Effector memory CD4-positive, alpha-beta T cell (primary cell): Measurements from ENCODE around the gene MSLN.

Experiments
- DNase-seq, 3 donors: peaks; one replicate each; pipeline ENCODE4 v3.0.0-alpha.2; 2020
- H3K27ac ChIP-seq: 2 replicates; pipeline ENCODE4 v1.7.0; 2013; ENCODE audit warnings: mild to moderate bottlenecking, low read length, moderate library complexity; ENCODE audit not compliant: insufficient read depth, poor library complexity, severe bottlenecking
- H3K27me3 ChIP-seq: replicated peaks from 2 replicates; pipeline ENCODE4 v1.7.0; 2013; ENCODE audit warnings: mild to moderate bottlenecking, low read length; ENCODE audit not compliant: insufficient read depth, control insufficient read depth, poor library complexity, severe bottlenecking
- H3K36me3 ChIP-seq: 2 replicates; pipeline ENCODE4 v1.7.0; 2013; ENCODE audit warnings: mild to moderate bottlenecking, low read length, moderate library complexity; ENCODE audit not compliant: control insufficient read depth, insufficient read depth
- H3K4me1 ChIP-seq: 2 replicates; pipeline ENCODE4 v1.7.0; 2013; ENCODE audit warnings: low read length, mild to moderate bottlenecking; ENCODE audit not compliant: control insufficient read depth, insufficient read depth, poor library complexity, severe bottlenecking
- H3K4me3 ChIP-seq: 2 replicates; pipeline ENCODE4 v1.7.0; 2013; ENCODE audit warnings: low read length, low read depth, mild to moderate bottlenecking; ENCODE audit not compliant: insufficient read depth, poor library complexity, severe bottlenecking
- H3K9me3 ChIP-seq: 2 replicates; pipeline ENCODE4 v1.7.0; 2013; ENCODE audit warnings: mild to moderate bottlenecking, low read length, moderate library complexity; ENCODE audit not compliant: control insufficient read depth

MSLN gene

GRCh38 chr16:760065-760464, 469 bp upstream of the MSLN start:
- Histone ChIP-seq H3K4me1 (no peaks in the 10 kb centered on the region), H3K4me3 (no peak overlapping the region), H3K27me3 (no peaks in the 10 kb centered on the region), H3K9me3 (no peaks in the 10 kb centered on the region), H3K36me3 (no peaks in the 10 kb centered on the region), H3K27ac (no peak overlapping the region)
- DNase-seq, result no peak

GRCh38 chr16:761625-762513, 1.3 kb downstream of the MSLN start:
- H3K4me1 ChIP-seq, result no peaks in the 10 kb centered on the region
- H3K27ac ChIP-seq, result no peak overlapping the region
- no peak for DNase-seq
- no peaks in the 10 kb centered on the region for H3K9me3 ChIP-seq
- H3K4me3 ChIP-seq, result no peak overlapping the region
- H3K36me3 ChIP-seq, result no peaks in the 10 kb centered on the region
- H3K27me3 ChIP-seq, result no peaks in the 10 kb centered on the region

DNA sequence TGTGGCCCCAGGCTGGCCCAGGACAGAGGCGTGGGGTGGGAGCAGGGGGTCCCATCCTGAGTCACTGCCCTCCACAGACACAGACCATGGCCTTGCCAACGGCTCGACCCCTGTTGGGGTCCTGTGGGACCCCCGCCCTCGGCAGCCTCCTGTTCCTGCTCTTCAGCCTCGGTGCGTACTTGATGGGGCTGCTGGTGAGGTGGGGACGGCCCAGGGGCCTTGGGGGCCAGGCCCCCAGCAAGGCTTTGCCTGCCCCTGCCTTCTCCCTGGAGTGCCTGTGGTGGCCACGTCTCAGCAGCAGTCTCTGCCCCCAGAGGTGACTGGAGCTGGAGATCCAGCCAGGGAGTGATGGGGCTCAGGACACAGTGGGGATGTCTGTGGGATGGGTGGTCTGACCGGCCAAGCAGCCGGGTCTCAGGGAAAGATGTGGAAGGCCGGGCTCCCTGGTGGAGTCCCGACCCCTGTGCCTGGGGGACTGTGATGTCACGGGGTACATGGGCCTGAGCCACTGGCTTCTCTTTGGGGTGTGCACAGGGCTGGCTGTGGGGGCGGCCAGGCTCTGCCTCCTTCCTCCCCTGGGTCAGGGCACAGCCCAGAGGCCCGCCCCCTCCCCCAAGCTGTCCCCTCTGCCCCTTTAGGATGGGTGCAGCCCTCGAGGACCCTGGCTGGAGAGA, 2.2 kb downstream of the MSLN start:
- no peak for DNase-seq
- Histone ChIP-seq H3K4me1 (no peaks in the 10 kb centered on the region), H3K9me3 (no peaks in the 10 kb centered on the region), H3K4me3 (no peak overlapping the region), H3K36me3 (no peaks in the 10 kb centered on the region), H3K27ac (no peak overlapping the region), H3K27me3 (no peaks in the 10 kb centered on the region)

GRCh38 chr16:763369-764183, 3.0 kb downstream of the MSLN start:
- H3K27ac ChIP-seq, result no peak overlapping the region

DNA sequence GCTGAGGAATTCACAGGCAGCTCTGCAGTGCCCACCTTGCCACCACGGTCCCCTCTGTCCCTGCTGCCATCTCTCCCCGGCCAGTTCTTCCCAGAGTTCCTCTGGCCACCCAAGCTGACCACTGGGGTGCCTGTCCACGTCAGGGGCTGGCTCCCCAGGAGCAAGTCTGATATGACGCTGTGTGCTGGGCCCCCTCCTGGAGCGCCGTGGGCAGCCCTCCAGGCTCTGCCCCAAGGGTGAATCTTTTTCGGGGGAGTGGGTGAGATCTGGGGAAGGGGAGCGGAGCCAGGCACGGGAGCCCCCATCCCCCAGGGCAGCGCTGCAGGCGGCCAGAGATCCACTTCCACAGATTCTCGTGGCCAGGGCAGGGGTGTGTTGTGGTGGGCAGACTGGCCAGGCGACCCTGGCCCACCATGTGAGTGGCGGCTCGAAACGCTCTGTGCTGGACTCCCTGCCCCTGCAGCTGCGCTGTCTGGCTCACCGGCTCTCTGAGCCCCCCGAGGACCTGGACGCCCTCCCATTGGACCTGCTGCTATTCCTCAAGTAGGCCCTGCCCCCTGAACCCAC, 3.7 kb downstream of the MSLN start:
- Histone ChIP-seq H3K4me1 (no peaks in the 10 kb centered on the region), H3K9me3 (no peaks in the 10 kb centered on the region), H3K27me3 (no peaks in the 10 kb centered on the region), H3K4me3 (no peak overlapping the region), H3K27ac (no peak overlapping the region), H3K36me3 (no peaks in the 10 kb centered on the region)
- no peak for DNase-seq

More at GRCh38 chr16:763369-764183, 3.0 kb downstream of the MSLN start:
- no peak for DNase-seq
- Histone ChIP-seq H3K4me1 (no peaks in the 10 kb centered on the region), H3K36me3 (no peaks in the 10 kb centered on the region), H3K27me3 (no peaks in the 10 kb centered on the region), H3K4me3 (no peak overlapping the region), H3K9me3 (no peaks in the 10 kb centered on the region)

GRCh38 chr16:764848-765487, 4.4 kb downstream of the MSLN start:
- no peaks in the 10 kb centered on the region for H3K36me3 ChIP-seq
- no peaks in the 10 kb centered on the region for H3K9me3 ChIP-seq
- no peak for DNase-seq
- no peak overlapping the region for H3K27ac ChIP-seq
- no peaks in the 10 kb centered on the region for H3K4me1 ChIP-seq
- no peak overlapping the region for H3K4me3 ChIP-seq
- no peaks in the 10 kb centered on the region for H3K27me3 ChIP-seq

GRCh38 chr16:765488-765865, 4.9 kb downstream of the MSLN start:
- H3K9me3 ChIP-seq, result no peaks in the 10 kb centered on the region
- H3K27ac ChIP-seq, result no peak overlapping the region

GRCh38 chr16:766008-766819, 5.7 kb downstream of the MSLN start:
- Histone ChIP-seq H3K4me1 (no peaks in the 10 kb centered on the region), H3K36me3 (no peaks in the 10 kb centered on the region), H3K9me3 (no peaks in the 10 kb centered on the region), H3K4me3 (no peak overlapping the region), H3K27me3 (no peaks in the 10 kb centered on the region), H3K27ac (no peak overlapping the region)
- DNase-seq, result no peak

More at GRCh38 chr16:765488-765865, 4.9 kb downstream of the MSLN start:
- no peaks in the 10 kb centered on the region for H3K4me1 ChIP-seq
- DNase-seq, result no peak
- no peak overlapping the region for H3K4me3 ChIP-seq
- no peaks in the 10 kb centered on the region for H3K36me3 ChIP-seq
- no peaks in the 10 kb centered on the region for H3K27me3 ChIP-seq
